Head of caudate nucleus (tissue), 42 donors: Measurements from ENCODE around the gene TCP11L2.
A peak's percentile ranks its signal among the peaks of the same experiment; 100 is the strongest.
"Not testable (repeated sequence)": the region's sequence is repeated elsewhere in the genome, so short reads cannot be mapped to it uniquely, and the experiment has no call there.

ENCODE experiments used
- DNase-seq, 42 donors: peaks; one replicate each; pipeline versions ENCODE4 v3.0.0 to v3.0.0-alpha.2; 2020 to 2021; ENCODE audit warnings: mixed read lengths in 7 of 42
- intact Hi-C: fragments of 100-400 bp; cut with DNase I; formaldehyde crosslinking; loops from one replicate; pipeline ENCODE4 v1.15.0; 2022

Gene TCP11L2

GRCh38 chr12:106301611-106302321 lies 767 bp upstream of the TCP11L2 start:
- peak in 24 of 42 donors; percentile 4 to 52 (median 19) for DNase-seq
- intact Hi-C loops = loop anchor here (5.0 kb wide), 1 partner anchor 54 kb away; the partner anchor contains the start of gene CKAP4

- intact Hi-C loops = loop anchor here (5.0 kb wide), 1 partner anchor 56 kb away; the partner anchor contains the start of gene CKAP4
- DNase-seq = peak; percentile 53 to 85 (median 70)
These were observed 778 bp downstream of the TCP11L2 start for GRCh38 chr12:106303202-106303820.

GRCh38 chr12:106304001-106304421 lies 1.5 kb downstream of the TCP11L2 start:
- intact Hi-C loops = loop anchor here (2.0 to 5.0 kb wide), 2 partner anchors 53 to 57 kb away; partner anchors contain the start of genes CKAP4 and POLR3B

GRCh38 chr12:106304797-106305196 lies 2.3 kb downstream of the TCP11L2 start:
- no peak for DNase-seq
- intact Hi-C loops = loop anchor here (2.0 to 5.0 kb wide), 2 partner anchors 52 to 57 kb away; partner anchors contain the start of genes CKAP4 and POLR3B

More at GRCh38 chr12:106304001-106304421, 1.5 kb downstream of the TCP11L2 start:
- peak in 35 of 42 donors; percentile 14 to 82 (median 44) for DNase-seq

- intact Hi-C loops = loop anchor here (2.0 kb wide), 1 partner anchor 51 kb away; the partner anchor contains the start of gene POLR3B
- DNase-seq = peak in 22 of 42 donors; percentile 7 to 69 (median 28)
These were observed 2.8 kb downstream of the TCP11L2 start for GRCh38 chr12:106305376-106305775.

- DNase-seq = no peak
- intact Hi-C loops = no loop called here
These were observed 4.6 kb downstream of the TCP11L2 start for GRCh38 chr12:106307181-106307580.

- no peak for DNase-seq
- intact Hi-C loops = no loop called here
These were observed 5.6 kb downstream of the TCP11L2 start for GRCh38 chr12:106308121-106308520.

GRCh38 chr12:106308611-106309010 lies 6.1 kb downstream of the TCP11L2 start:
- intact Hi-C loops = no loop called here
- DNase-seq = no peak

- DNase-seq = no peak
- intact Hi-C loops = no loop called here
These were observed 7.4 kb downstream of the TCP11L2 start for GRCh38 chr12:106309671-106310505.

- no peak for DNase-seq
- intact Hi-C loops = no loop called here
These were observed 8.2 kb downstream of the TCP11L2 start for GRCh38 chr12:106310687-106311086.

- DNase-seq = no peak
- intact Hi-C loops = no loop called here
These were observed 8.6 kb downstream of the TCP11L2 start for GRCh38 chr12:106311139-106311538.

GRCh38 chr12:106313413-106313812 lies 10.9 kb downstream of the TCP11L2 start:
- DNase-seq, intact Hi-C loops: not testable (repeated sequence)

GRCh38 chr12:106315523-106315922 lies 13.0 kb downstream of the TCP11L2 start:
- DNase-seq = no peak
- intact Hi-C loops = no loop called here

GRCh38 chr12:106317406-106318082 lies 15.0 kb downstream of the TCP11L2 start:
- DNase-seq = no peak
- intact Hi-C loops = no loop called here

GRCh38 chr12:106321139-106321850 lies 18.8 kb downstream of the TCP11L2 start:
- intact Hi-C loops = no loop called here
- no peak for DNase-seq

- intact Hi-C loops = no loop called here
- DNase-seq = no peak
These were observed 21.0 kb downstream of the TCP11L2 start for GRCh38 chr12:106323537-106323936.

- no peak for DNase-seq
- intact Hi-C loops = no loop called here
These were observed 24.9 kb downstream of the TCP11L2 start for GRCh38 chr12:106327309-106327869.

GRCh38 chr12:106328735-106329134 lies 26.2 kb downstream of the TCP11L2 start:
- DNase-seq = no peak
- intact Hi-C loops = no loop called here
